Left renal pelvis (tissue), 4 donors: ENCODE measurements around the gene PCDHA7. TPM values are rescaled to one million over a fixed set of nuclear protein-coding genes. Genes with fewer than 3 reads are reported as not detected.
"Not testable (repeated sequence)": the region's sequence is repeated elsewhere in the genome, so short reads cannot be mapped to it uniquely, and the experiment has no call there.

Source experiments
- DNase-seq, 4 donors: peaks; one replicate each; pipeline ENCODE4 v3.0.0-alpha.2; 2013; ENCODE audit warnings: low read depth in 4 of 4, low spot score in 3 of 4
- polyA plus RNA-seq, 4 donors: library from polyadenylated mRNA; unstranded; fragments of 120-200 nt; gene quantifications; one replicate each; pipeline ENCODE4 v1.2.1, GENCODE V29; 2013; ENCODE audit not compliant: insufficient read length in 4 of 4

The PCDHA7 gene
- polyA plus RNA-seq, 4 donors: 0.14 to 0.52 (median 0.33) TPM

DNA sequence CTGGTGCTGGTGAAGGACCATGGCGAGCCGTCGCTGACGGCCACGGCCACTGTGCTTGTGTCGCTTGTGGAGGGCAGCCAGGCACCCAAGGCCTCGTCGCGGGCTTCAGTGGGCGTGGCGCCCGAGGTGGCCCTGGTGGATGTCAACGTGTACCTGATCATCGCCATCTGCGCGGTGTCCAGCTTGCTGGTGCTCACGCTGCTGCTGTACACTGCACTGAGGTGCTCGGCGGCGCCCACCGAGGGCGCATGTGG is 23.8 kb downstream of the PCDHA7 start:
- no peak for DNase-seq

DNA sequence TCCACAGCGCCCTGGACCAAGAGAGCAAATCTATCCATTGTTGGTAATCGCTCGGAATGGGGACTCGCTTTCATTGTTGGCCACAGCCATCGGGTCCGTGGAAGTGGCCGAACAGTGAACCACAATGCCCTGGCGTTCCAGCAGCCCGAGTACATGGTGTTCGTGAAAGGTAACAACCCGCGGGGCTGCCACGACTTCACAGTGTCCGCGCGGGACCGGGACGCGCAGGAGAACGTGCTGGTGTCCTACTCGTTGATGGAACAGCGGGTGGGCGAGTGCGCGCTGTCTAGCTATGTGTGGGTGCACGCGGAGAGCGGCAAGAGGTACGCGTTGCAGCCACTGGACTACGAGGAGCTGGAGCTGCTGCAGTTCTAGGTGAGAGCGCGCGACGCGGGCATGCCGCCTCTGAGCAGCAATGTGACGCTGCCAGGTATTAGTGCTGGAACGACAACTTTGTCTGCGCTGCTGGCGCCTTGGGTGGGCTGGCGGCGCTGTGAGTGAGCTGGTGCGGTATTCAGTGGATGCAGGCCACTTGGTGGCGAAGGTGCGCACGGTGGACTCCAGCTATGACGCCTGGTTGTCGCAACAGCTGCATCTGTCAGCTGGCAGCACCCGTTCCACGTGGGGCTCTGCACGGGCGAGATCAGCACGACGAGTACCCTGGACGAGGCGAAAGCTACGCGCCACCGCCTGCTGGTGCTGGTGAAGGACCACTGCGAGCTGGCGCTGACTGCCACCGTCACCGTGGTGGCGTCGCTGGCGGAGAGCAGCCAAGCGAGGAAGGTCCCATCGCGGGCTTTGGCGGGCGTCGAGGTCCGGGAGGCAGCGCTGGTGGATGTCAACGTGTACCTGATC is 28.6 kb downstream of the PCDHA7 start:
- no peak for DNase-seq

DNA sequence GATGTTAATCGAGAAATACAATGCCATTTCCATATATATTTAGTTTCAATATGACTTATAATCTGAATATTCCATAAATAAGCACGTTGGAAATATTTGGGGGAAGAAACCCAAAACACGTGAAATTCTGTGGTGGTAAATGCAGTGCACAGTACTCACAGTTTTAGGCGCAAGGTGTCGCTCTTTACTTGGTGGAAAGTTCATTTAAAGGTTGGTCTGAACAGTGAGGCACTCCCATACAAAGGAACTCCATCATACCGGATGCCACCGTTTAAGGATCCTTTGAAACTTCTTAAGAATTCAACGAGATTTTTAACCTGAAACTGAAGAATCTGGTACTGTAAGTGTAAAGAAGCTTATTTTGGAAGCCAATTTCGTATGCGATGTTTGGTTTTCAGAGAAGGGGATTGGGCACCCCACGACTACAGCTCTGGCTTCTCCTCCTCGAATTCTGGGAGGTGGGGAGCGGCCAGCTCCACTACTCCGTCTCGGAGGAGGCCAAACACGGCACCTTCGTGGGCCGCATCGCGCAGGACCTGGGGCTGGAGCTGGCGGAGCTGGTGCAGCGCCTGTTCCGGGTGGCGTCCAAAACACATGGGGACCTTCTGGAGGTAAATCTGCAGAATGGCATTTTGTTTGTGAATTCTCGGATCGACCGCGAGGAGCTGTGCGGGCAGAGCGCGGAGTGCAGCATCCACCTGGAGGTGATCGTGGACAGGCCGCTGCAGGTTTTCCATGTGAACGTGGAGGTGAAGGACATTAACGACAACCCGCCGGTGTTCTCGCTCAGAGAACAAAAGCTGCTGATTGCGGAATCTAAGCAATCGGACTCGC is 34.9 kb downstream of the PCDHA7 start, which contains the start of gene PCDHA11:
Gene PCDHA11, plus strand, starts transcription at position 237 of the 834 bp plus-strand sequence. Its CDS starts 147 bp downstream, at position 384.
- no peak for DNase-seq

DNA sequence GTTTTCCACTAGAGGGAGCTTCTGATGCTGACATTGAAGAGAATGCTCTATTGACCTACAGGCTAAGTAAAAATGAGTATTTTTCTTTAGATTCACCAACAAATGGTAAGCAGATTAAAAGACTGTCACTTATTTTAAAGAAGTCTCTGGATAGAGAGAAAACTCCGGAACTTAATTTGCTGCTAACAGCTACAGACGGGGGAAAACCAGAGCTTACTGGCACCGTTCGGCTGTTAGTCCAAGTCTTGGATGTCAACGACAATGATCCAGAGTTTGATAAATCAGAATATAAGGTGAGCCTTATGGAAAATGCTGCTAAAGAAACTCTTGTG is 35.5 kb downstream of the PCDHA7 start:
- no peak for DNase-seq

DNA sequence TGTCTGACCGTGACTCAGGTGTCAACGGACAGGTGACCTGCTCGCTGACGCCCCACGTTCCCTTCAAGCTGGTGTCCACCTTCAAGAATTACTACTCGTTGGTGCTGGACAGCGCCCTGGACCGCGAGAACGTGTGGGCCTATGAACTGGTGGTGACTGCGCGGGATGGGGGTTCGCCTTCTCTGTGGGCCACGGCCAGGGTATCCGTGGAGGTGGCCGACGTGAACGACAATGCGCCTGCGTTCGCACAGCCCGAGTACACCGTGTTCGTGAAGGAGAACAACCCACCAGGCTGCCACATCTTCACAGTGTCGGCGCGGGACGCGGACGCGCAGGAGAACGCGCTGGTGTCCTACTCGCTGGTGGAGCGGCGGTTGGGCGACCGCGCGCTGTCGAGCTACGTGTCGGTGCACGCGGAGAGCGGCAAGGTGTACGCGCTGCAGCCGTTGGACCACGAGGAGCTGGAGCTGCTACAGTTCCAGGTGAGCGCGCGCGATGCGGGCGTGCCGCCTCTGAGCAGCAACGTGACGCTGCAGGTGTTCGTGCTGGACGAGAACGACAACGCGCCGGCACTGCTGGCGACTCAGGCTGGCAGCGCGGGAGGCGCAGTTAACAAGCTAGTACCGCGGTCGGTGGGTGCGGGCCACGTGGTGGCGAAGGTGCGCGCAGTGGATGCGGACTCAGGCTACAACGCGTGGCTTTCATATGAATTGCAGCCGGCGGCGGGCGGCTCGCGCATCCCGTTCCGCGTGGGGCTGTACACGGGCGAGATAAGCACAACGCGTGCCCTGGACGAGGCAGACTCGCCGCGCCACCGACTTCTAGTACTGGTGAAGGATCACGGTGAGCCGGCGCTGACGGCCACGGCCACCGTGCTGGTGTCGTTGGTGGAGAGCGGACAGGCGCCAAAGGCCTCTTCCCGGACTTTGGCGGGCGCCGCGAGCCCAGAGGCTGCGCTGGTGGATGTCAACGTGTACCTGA is 36.4 kb downstream of the PCDHA7 start:
- no peak for DNase-seq

DNA sequence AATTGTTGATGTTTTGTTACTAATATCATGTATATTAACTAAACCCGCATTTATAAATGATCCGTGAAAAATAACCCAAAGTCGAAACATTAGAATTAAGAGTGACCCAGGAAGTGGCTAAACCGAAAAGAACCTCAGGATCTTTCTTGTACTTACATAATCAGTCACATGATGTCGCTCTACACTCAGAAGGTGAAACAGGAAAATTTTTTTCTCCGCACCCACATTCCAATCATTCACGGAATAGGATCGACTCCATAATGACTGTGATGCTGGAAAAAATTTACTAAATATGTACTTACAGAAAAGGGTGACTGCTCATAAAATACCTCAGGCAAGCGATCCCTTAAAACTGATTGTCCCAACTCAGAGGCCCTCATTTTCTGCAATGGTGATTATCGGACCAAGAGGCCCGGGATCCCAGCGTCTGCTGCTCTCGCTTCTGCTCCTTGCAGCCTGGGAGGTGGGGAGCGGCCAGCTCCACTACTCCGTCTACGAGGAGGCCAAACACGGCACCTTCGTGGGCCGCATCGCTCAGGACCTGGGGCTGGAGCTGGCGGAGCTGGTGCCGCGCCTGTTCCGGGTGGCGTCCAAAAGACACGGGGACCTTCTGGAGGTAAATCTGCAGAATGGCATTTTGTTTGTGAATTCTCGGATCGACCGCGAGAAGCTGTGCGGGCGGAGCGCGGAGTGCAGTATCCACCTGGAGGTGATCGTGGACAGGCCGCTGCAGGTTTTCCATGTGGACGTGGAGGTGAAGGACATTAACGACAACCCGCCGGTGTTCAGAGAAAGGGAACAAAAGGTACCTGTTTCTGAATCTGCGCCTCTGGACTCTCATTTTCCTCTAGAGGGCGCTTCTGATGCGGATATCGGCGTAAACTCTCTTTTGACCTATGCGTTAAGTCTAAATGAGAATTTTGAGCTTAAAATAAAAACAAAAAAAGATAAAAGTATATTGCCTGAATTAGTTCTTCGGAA is 41.3 kb downstream of the PCDHA7 start, which contains the start of gene PCDHA12:
Gene PCDHA12, plus strand, starts transcription at position 224 of the 981 bp plus-strand sequence. Its CDS starts 165 bp downstream, at position 389.
- no peak for DNase-seq

DNA sequence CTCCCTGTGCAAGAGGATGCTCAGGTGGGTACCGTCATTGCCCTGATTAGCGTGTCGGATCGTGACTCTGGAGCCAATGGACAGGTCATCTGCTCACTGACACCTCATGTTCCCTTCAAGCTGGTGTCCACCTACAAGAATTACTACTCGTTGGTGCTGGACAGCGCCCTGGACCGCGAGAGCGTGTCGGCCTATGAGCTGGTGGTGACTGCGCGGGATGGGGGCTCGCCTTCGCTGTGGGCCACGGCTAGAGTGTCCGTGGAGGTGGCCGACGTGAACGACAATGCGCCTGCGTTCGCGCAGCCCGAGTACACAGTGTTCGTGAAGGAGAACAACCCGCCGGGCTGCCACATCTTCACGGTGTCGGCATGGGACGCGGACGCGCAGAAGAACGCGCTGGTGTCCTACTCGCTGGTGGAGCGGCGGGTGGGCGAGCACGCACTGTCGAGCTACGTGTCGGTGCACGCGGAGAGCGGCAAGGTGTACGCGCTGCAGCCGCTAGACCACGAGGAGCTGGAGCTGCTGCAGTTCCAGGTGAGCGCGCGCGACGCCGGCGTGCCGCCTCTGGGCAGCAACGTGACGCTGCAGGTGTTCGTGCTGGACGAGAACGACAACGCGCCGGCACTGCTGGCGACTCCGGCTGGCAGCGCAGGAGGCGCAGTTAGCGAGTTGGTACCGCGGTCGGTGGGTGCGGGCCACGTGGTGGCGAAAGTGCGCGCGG is 42.6 kb downstream of the PCDHA7 start:
- DNase-seq: not testable (repeated sequence)

DNA sequence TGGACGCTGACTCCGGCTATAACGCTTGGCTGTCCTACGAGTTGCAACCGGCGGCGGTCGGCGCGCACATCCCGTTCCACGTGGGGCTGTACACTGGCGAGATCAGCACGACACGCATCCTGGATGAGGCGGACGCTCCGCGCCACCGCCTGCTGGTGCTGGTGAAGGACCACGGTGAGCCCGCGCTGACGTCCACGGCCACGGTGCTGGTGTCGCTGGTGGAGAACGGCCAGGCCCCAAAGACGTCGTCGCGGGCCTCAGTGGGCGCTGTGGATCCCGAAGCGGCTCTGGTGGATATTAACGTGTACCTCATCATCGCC is 43.2 kb downstream of the PCDHA7 start:
- DNase-seq: no peak

DNA sequence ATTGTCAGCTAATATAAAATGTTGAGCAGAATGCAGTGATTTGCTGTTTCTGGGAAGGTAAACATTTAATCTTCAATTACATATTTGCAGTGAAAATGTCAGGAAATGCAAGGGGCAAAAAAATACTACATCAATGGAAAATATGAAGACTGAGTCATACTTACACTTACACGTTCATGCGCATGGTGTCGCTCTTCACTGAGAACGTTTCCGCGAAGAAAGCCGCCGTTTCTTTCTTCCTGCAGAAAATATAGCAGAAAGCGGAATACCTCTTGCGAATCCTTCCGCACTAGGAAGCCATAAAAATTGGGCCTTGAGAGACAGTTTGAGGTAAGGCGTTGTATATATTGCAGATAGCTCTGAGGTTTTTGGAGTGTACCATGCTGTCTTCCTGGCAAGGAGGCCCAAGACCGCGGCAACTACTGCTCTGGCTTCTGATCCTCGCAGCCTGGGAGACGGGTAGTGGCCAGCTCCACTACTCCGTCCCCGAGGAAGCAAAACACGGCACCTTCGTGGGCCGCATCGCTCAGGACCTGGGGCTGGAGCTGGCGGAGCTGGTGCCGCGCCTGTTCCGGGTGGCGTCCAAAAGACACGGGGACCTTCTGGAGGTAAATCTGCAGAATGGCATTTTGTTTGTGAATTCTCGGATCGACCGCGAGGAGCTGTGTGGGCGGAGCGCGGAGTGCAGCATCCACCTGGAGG is 48.0 kb downstream of the PCDHA7 start, which contains the start of gene PCDHA13:
Gene PCDHA13, plus strand, starts transcription at position 236 of the 702 bp plus-strand sequence. Its CDS starts 145 bp downstream, at position 381.
- no peak for DNase-seq

DNA sequence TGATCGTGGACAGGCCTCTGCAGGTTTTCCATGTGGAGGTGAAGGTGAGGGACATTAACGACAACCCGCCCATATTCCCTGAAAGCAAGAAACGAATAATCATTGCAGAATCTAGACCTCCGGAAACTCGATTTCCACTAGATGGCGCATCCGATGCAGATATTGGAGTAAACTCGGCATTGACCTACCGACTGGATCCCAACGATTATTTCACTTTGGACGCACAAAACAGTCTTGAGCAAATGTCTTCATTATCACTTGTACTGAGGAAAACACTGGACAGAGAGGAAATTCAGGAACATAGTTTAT is 48.5 kb downstream of the PCDHA7 start:
- no peak for DNase-seq

DNA sequence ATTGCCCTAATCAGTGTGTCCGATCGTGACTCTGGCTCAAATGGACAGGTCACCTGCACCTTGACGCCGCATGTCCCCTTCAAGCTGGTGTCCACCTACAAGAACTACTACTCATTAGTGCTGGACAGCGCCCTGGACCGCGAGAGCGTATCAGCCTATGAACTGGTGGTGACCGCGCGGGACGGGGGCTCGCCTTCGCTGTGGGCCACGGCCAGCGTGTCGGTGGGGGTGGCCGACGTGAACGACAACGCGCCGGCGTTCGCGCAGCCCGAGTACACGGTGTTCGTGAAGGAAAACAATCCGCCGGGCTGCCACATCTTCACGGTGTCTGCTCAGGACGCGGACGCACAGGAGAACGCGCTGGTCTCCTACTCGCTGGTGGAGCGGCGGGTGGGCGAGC is 49.3 kb downstream of the PCDHA7 start:
- DNase-seq: no peak

DNA sequence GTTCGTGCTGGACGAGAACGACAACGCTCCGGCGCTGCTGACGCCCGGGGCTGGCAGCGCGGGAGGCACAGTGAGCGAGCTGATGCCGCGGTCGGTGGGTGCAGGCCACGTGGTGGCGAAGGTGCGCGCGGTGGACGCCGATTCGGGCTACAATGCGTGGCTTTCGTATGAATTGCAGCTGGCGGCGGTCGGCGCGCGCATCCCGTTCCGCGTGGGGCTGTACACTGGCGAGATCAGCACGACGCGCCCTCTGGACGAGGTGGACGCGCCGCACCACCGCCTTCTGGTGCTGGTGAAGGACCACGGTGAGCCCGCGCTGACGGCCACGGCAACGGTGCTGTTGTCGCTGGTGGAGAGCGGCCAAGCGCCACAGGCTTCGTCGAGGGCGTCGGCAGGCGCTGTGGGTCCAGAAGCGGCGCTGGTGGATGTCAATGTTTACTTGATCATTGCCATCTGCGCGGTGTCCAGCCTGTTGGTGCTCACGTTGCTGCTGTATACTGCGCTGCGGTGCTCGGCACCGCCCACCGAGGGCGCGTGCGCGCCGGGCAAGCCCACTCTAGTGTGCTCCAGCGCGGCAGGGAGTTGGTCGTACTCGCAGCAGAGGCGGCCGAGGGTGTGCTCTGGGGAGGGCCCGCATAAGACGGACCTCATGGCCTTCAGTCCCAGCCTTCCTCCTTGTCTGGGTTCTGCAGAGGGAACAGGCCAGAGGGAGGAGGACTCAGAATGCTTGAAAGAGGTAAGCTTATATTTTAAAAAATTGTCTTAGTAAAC is 50.0 kb downstream of the PCDHA7 start:
- DNase-seq: no peak

Other genes with a start within 250 kb of the PCDHA7 start
- 10 to 100 TPM in 2 of 4 donors, 1 to 10 TPM in 2; 9.1 to 52.7 (median 9.9) TPM for gene CD14, start 201.1 kb upstream of the PCDHA7 start, polyA plus RNA-seq
- gene TMCO6, start 194.8 kb upstream of the PCDHA7 start, polyA plus RNA-seq: 10 to 100 TPM; 10.2 to 23.4 (median 15.0) TPM
- gene NDUFA2, start 186.6 kb upstream of the PCDHA7 start, polyA plus RNA-seq: 10 to 100 TPM; 49.2 to 94.6 (median 74.6) TPM
- gene IK, start 186.4 kb upstream of the PCDHA7 start, polyA plus RNA-seq: 100 to 1,000 TPM; 116 to 186 (median 162) TPM
- 10 to 100 TPM; 11.9 to 20.6 (median 14.4) TPM for gene WDR55, start 169.4 kb upstream of the PCDHA7 start, polyA plus RNA-seq
- gene DND1, start 160.7 kb upstream of the PCDHA7 start, polyA plus RNA-seq: under 1 TPM in 3 of 4 donors, not detected in 1; 0.10 to 0.37 (median 0.24) TPM
- 10 to 100 TPM; 55.2 to 81.9 (median 67.2) TPM for gene HARS1, start 142.9 kb upstream of the PCDHA7 start, polyA plus RNA-seq
- 10 to 100 TPM; 32.2 to 55.7 (median 45.6) TPM for gene HARS2, start 142.8 kb upstream of the PCDHA7 start, polyA plus RNA-seq
- 100 to 1,000 TPM in 2 of 4 donors, 10 to 100 TPM in 2; 89.2 to 147 (median 112) TPM for gene ZMAT2, start 133.8 kb upstream of the PCDHA7 start, polyA plus RNA-seq
- gene PCDHA1, start 48.1 kb upstream of the PCDHA7 start, polyA plus RNA-seq: under 1 TPM in 2 of 4 donors, not detected in 2; 0.03 to 0.06 TPM
- under 1 TPM; 0.19 to 0.61 (median 0.32) TPM for gene PCDHA2, start 39.4 kb upstream of the PCDHA7 start, polyA plus RNA-seq
- under 1 TPM; 0.27 to 0.74 (median 0.35) TPM for gene PCDHA3, start 33.2 kb upstream of the PCDHA7 start, polyA plus RNA-seq
- 1 to 10 TPM in 2 of 4 donors, under 1 TPM in 2; 0.37 to 1.5 (median 0.86) TPM for gene PCDHA4, start 27.2 kb upstream of the PCDHA7 start, polyA plus RNA-seq
- gene PCDHA5, start 12.7 kb upstream of the PCDHA7 start, polyA plus RNA-seq: under 1 TPM in 2 of 4 donors, not detected in 2; 0.11 to 0.22 TPM
- gene PCDHA6, start 6.3 kb upstream of the PCDHA7 start, polyA plus RNA-seq: under 1 TPM; 0.26 to 0.79 (median 0.46) TPM
- gene PCDHA8, start 6.9 kb downstream of the PCDHA7 start, polyA plus RNA-seq: under 1 TPM in 3 of 4 donors, not detected in 1; 0.08 to 0.22 (median 0.11) TPM
- under 1 TPM in 3 of 4 donors, not detected in 1; 0.03 to 0.12 (median 0.06) TPM for gene PCDHA9, start 14.1 kb downstream of the PCDHA7 start, polyA plus RNA-seq
- gene PCDHA10, start 21.6 kb downstream of the PCDHA7 start, polyA plus RNA-seq: 1 to 10 TPM in 1 of 4 donors, under 1 TPM in 3; 0.10 to 1.4 (median 0.65) TPM
- under 1 TPM; 0.17 to 0.38 (median 0.24) TPM for gene PCDHA11, start 34.7 kb downstream of the PCDHA7 start, polyA plus RNA-seq
- under 1 TPM; 0.04 to 0.82 (median 0.14) TPM for gene PCDHA12, start 41.0 kb downstream of the PCDHA7 start, polyA plus RNA-seq
- under 1 TPM in 3 of 4 donors, not detected in 1; 0.07 to 0.33 (median 0.09) TPM for gene PCDHA13, start 47.9 kb downstream of the PCDHA7 start, polyA plus RNA-seq
- under 1 TPM; 0.09 to 0.52 (median 0.11) TPM for gene PCDHAC1, start 92.0 kb downstream of the PCDHA7 start, polyA plus RNA-seq
- gene PCDHAC2, start 132.2 kb downstream of the PCDHA7 start, polyA plus RNA-seq: 1 to 10 TPM in 2 of 4 donors, under 1 TPM in 2; 0.62 to 1.6 (median 1.0) TPM
- under 1 TPM; 0.04 to 0.15 (median 0.10) TPM for gene PCDHB1, start 217.1 kb downstream of the PCDHA7 start, polyA plus RNA-seq